Kidney (tissue), 14 donors: Measurements from ENCODE around the gene ABHD3. TPM values are rescaled to one million over a fixed set of nuclear protein-coding genes. Genes with fewer than 3 reads are reported as not detected.

Experiments used
- DNase-seq, 5 donors: peaks; one replicate each; pipeline ENCODE4 v3.0.0-alpha.2; 2013 to 2020
- FAIRE-seq: peaks from 2 replicates; lab custom pipeline; 2012; peaks lifted over from hg19 to GRCh38; lab: Jason Lieb, UNC
- H3K27ac ChIP-seq, 2 donors: one replicate each; pipeline ENCODE4 v1.7.0; 2013; ENCODE audit warnings: low read depth in 2 of 2, low read length in 2 of 2, inconsistent platforms in 1 of 2
- H3K27me3 ChIP-seq: one replicate; pipeline ENCODE4 v1.7.1; 2013; ENCODE audit warnings: low read length, inconsistent platforms; ENCODE audit not compliant: control insufficient read depth, insufficient read depth
- H3K36me3 ChIP-seq, 3 donors: one replicate each; pipeline versions ENCODE4 v1.7.0 to v1.7.1; 2013; ENCODE audit warnings: low read length in 3 of 3, control low read depth in 1 of 3, inconsistent platforms in 1 of 3; ENCODE audit not compliant: insufficient read depth in 3 of 3, control insufficient read depth in 2 of 3
- H3K4me1 ChIP-seq, 3 donors: one replicate each; pipeline versions ENCODE4 v1.7.0 to v1.7.1; 2013; ENCODE audit warnings: low read length in 3 of 3, inconsistent platforms in 1 of 3, low read depth in 1 of 3; ENCODE audit not compliant: control insufficient read depth in 2 of 3, insufficient read depth in 2 of 3
- H3K4me3 ChIP-seq, 3 donors: one replicate each; pipeline versions ENCODE4 v1.7.0 to v1.8.1; 2013; ENCODE audit warnings: low read length in 3 of 3, control low read depth in 1 of 3, inconsistent platforms in 1 of 3
- H3K9ac ChIP-seq, 3 donors: one replicate each; pipeline versions ENCODE4 v1.7.0 to v1.7.1; 2013; ENCODE audit warnings: low read length in 3 of 3, control low read depth in 1 of 3, inconsistent platforms in 1 of 3
- H3K9me3 ChIP-seq, 3 donors: one replicate each; pipeline versions ENCODE4 v1.7.0 to v1.7.1; 2013; ENCODE audit warnings: low read length in 3 of 3, control low read depth in 1 of 3, inconsistent platforms in 1 of 3; ENCODE audit not compliant: control insufficient read depth in 2 of 3, insufficient read depth in 1 of 3
- intact Hi-C: fragments of 100-400 bp; cut with DNase I; formaldehyde crosslinking; loops from one replicate; pipeline ENCODE4 v1.11.1; 2022
- polyA plus RNA-seq: library from polyadenylated mRNA; stranded (reverse); fragments of 350-450 nt; fragmentation: Illumina TruSeq; extraction: RNeasy Lipid Tissue Mini Kit (QIAGEN cat#74804); gene quantifications from one replicate; pipeline ENCODE4 v1.2.3, GENCODE V29; 2014; ENCODE audit warnings: low read depth, low replicate concordance; ENCODE audit not compliant: insufficient read depth
- total RNA-seq: library from RNA; stranded (reverse); fragmentation: NEBNext Ultra II Directional; extraction: Animal tissue kit (Norgen Biotek cat#: 25700); gene quantifications from one replicate; pipeline ENCODE4 v1.2.1, GENCODE V29; 2021
- TF ChIP-seq, protein P1 (sequence below): IDR thresholded peaks from 3 replicates; pipeline ENCODE4 v1.5.1; 2012; ENCODE audit warnings: mild to moderate bottlenecking, moderate library complexity, borderline replicate concordance; ENCODE audit not compliant: insufficient read depth; ENCODE audit errors: extremely low read depth
- donor health status: control.
- donor health status: control.
- donor health status: control.
- donor health status: control.
- donor health status: control.
- donor health status: DM: yes; HTN: yes; CAD: no.
- donor health status: Normal renal cell carcinoma (clear cell type).

The ABHD3 gene
- total and polyA plus RNA-seq, 2 donors from 2014 or later, result 13.1 to 18.9 TPM

DNA sequence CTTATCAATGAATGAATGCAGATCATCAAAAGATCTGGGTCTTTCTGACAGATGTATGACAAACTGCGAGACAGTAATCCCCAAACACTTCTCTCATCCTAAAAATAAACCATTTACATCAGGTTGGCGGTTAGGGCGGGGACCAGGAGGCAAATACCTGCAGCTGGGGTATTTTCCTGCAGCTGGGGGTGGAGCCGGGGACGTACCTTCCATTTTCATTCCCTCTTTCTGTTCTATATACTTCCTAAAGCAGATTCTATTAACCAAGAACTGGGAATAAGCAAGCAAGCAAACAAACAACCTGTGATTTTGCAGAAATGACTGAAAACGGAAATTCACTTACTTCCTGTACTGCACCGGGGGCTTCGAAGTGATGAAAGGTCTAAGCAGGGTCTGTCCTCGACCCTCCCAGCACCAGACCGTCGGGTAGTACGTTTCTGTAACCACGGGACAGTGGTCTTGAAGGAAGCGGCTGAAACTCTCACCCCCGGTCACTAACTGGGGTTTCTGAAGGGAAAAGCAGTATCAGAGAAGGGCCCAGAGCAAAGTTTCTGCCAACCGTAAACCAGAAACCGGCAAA, 1.2 kb downstream of the ABHD3 start:
- TF ChIP-seq, protein P1, sequence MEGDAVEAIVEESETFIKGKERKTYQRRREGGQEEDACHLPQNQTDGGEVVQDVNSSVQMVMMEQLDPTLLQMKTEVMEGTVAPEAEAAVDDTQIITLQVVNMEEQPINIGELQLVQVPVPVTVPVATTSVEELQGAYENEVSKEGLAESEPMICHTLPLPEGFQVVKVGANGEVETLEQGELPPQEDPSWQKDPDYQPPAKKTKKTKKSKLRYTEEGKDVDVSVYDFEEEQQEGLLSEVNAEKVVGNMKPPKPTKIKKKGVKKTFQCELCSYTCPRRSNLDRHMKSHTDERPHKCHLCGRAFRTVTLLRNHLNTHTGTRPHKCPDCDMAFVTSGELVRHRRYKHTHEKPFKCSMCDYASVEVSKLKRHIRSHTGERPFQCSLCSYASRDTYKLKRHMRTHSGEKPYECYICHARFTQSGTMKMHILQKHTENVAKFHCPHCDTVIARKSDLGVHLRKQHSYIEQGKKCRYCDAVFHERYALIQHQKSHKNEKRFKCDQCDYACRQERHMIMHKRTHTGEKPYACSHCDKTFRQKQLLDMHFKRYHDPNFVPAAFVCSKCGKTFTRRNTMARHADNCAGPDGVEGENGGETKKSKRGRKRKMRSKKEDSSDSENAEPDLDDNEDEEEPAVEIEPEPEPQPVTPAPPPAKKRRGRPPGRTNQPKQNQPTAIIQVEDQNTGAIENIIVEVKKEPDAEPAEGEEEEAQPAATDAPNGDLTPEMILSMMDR, result no peak
- Histone ChIP-seq H3K36me3 (peaks cover 0 to 5% (median 0%) of the 10 kb centered on the region in 3 donors), H3K9me3 (no peaks in the 10 kb centered on the region), H3K4me1 (peaks cover 0 to 9% (median 2%) of the 10 kb centered on the region in 3 donors), H3K27me3 (no peaks in the 10 kb centered on the region), H3K9ac (peak overlapping the region; percentile 35 to 91 (median 53)), H3K4me3 (peak overlapping the region; percentile 50 to 92 (median 90)), H3K27ac (peak overlapping the region; percentile 89 to 97)
- intact Hi-C loops, result no loop called here
- DNase-seq (peak in 1 of 5 donors; percentile 40), FAIRE-seq (no peak)

DNA sequence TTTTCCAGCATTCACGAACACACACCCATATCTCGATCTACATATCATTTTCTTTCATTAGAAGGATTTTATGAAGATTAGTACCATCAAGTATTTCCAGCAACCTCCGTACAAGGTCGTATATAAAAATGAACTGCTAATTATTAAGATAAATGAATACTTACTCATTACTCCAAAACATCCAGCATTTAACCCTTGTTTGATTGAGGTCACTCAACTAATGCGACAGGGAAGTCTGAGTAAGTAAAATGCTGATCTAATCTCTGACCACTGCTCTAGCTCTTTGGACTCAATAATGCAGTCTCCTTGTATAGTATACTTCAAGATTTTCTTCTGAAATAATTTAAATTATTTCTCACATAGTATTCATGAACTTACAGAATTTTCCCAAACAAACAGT, 2.0 kb downstream of the ABHD3 start:
- no peak overlapping the region for H3K9ac ChIP-seq
- H3K36me3 ChIP-seq, result peaks cover 0 to 5% (median 0%) of the 10 kb centered on the region in 3 donors
- no peak overlapping the region for H3K4me3 ChIP-seq
- DNase-seq, result no peak
- H3K27ac ChIP-seq, result no peak overlapping the region
- FAIRE-seq, result no peak
- H3K4me1 ChIP-seq, result peaks cover 0 to 9% (median 2%) of the 10 kb centered on the region in 3 donors
- TF ChIP-seq, protein P1, result no peak
- no peaks in the 10 kb centered on the region for H3K27me3 ChIP-seq
- H3K9me3 ChIP-seq, result no peaks in the 10 kb centered on the region
- intact Hi-C loops, result no loop called here

DNA sequence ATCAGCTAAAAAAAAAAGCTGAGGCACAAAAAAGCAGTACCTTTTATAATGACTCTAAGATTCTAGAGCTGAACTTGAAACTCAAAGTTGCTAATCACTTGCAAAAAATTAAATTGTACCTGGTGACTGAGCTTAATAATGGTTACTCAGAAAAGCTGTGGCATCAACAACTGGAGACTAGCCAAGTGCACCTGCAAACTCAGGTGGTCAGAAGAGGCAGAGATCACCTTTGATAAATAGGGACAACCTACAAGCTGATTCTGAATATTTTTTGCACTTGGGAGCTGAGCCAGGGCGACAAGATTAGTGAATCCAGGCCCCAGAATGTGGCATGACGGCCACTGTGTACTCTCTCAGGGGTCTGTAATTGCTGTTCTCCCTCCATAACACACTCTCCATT, 3.0 kb downstream of the ABHD3 start:
- peaks cover 0 to 5% (median 0%) of the 10 kb centered on the region in 3 donors for H3K36me3 ChIP-seq
- no peak overlapping the region for H3K27ac ChIP-seq
- H3K4me3 ChIP-seq, result no peak overlapping the region
- no peak overlapping the region for H3K9ac ChIP-seq
- H3K9me3 ChIP-seq, result no peaks in the 10 kb centered on the region
- FAIRE-seq, result no peak
- no peak for DNase-seq
- no peaks in the 10 kb centered on the region for H3K27me3 ChIP-seq
- H3K4me1 ChIP-seq, result peaks cover 0 to 9% (median 2%) of the 10 kb centered on the region in 3 donors
- TF ChIP-seq, protein P1, result no peak
- intact Hi-C loops, result no loop called here
